Psoas muscle (tissue), 8 donors: Measurements from ENCODE around the gene MTMR4. TPM values are rescaled to one million over a fixed set of nuclear protein-coding genes. Genes with fewer than 3 reads are reported as not detected.
A peak's percentile ranks its signal among the peaks of the same experiment; 100 is the strongest.

Source experiments
- ATAC-seq, 4 donors: fragments of 200-7000 bp; cut with Tn5 transposase; one replicate each; pipeline ENCODE4 v1.9.1; 2020; ENCODE audit warnings: moderate library complexity in 3 of 4, mild to moderate bottlenecking in 2 of 4
- DNase-seq, 2 donors: peaks; one replicate each; pipeline ENCODE4 v3.0.0-alpha.2; 2020
- H3K27ac ChIP-seq: fragments of 200-600 bp; one replicate; pipeline ENCODE4 v1.8.0; 2022
- H3K27me3 ChIP-seq, 3 donors: fragments of 200-600 bp in 1 of 3; one replicate each; pipeline versions ENCODE4 v1.6.1 to v1.8.0; 2013 to 2022; ENCODE audit warnings: low read length in 2 of 3, mild to moderate bottlenecking in 2 of 3, moderate library complexity in 1 of 3; ENCODE audit not compliant: insufficient read depth in 3 of 3
- H3K36me3 ChIP-seq, 2 donors: fragments of 200-600 bp in 1 of 2; one replicate each; pipeline versions ENCODE4 v1.6.1 to v1.8.0; 2013 to 2022; ENCODE audit warnings: low read depth in 1 of 2, mild to moderate bottlenecking in 1 of 2, moderate library complexity in 1 of 2; ENCODE audit not compliant: insufficient read depth in 1 of 2
- H3K4me1 ChIP-seq: fragments of 200-600 bp; one replicate; pipeline ENCODE4 v1.8.0; 2022
- H3K4me3 ChIP-seq: fragments of 200-600 bp; one replicate; pipeline ENCODE4 v1.8.0; 2022; ENCODE audit warnings: mild to moderate bottlenecking
- H3K9me3 ChIP-seq: fragments of 200-600 bp; one replicate; pipeline ENCODE4 v1.8.0; 2022
- WGBS, 3 donors: extraction: QIAGEN DNeasy Blood & Tissue Kit; methylation state at CpG; one replicate each; pipeline versions ENCODE4 v1.1.6 to v1.1.7; 2013; 5-methylcytosine and 5-hydroxymethylcytosine counted together
- intact Hi-C, 2 donors: fragments of 100-400 bp; cut with DNase I; formaldehyde crosslinking; loops; one replicate each; pipeline versions ENCODE4 v1.11.0 to v1.14.2; 2022
- polyA plus RNA-seq, 3 donors: library from polyadenylated mRNA; stranded (reverse); fragments of 200-250 nt; gene quantifications; one replicate each; pipeline ENCODE4 v1.2.3, GENCODE V29; 2013
- total RNA-seq, 4 donors: library from RNA; stranded (reverse); fragmentation: NEBNext Ultra II Directional in 2 of 4; extraction: Animal tissue kit (Norgen Biotek cat#: 25700) in 2 of 4; gene quantifications; one replicate each; pipeline versions ENCODE4 v1.2.1 to v1.2.4, GENCODE V29; 2021 to 2023
- TF ChIP-seq, protein P1 (sequence below): fragments of 200-600 bp; IDR thresholded peaks from one replicate; pipeline ENCODE4 v1.8.0; 2022; ENCODE audit warnings: antibody characterized with exemption
- donor health status: healthy with polysubstance abuse.
- donor health status: DM: no; HTN: no; CAD: no; lungs with moderate emphysema.
- donor health status: Bipolar disorder and iron deficiency.
- donor health status: healthy.
- donor health status: DM: yes; HTN: yes; CAD: no.
- donor health status: DM: no; HTN: no; CAD: no.
- donor health status: DM: no; HTN: no; CAD: no.
- donor health status: DM: yes; HTN: yes; CAD: no.

MTMR4 gene
- total and polyA plus RNA-seq, 7 donors: 2.4 to 11.2 (median 7.7) TPM

DNA sequence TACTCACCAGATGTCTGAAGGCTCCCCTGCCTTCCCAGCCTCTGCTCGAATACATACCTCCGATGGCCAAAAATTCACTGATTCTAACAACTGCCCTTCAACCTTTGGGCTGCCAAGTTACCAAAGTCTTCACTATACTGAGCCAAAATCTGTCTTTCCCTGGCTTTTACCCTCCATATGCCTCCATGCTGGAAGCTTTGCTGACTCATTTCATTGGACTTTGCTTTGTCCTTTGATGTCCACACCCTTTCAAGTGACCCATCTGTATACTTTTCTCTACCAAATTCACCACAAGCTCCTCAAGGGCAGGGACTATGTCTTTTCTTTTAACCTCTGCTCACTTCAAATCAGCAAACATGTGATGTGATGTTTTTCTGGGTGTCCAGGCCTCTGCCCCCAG lies 21.0 kb upstream of the MTMR4 start:
- intact Hi-C loops: no loop called here
- peaks cover 6% of the 10 kb centered on the region for H3K4me1 ChIP-seq

DNA sequence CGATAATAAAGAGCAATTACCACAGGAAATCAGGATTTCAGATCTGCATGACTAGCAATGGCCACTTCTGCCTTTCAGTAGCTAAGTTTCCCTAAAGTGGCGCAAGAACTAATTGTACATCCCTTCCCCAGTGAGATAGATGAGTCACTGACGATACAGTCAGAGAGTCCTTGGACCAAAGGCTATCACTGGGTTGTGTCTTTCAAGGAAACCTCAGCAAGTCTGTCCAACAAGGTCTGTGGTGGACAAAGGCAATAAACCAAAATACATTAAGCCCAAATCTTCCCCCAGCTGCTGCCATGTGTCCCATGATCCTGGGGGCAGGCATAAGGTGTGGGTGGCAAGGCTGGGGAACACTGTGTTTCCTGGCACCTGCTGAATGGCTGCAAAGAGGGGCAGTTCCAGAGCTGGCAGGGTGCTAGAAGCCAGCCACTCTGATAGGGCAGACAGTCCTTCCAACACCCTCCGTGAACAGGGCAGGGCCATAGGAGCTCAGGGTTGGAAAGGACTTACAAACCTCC lies 20.5 kb upstream of the MTMR4 start:
- intact Hi-C loops: no loop called here
- H3K9me3 ChIP-seq: no peaks in the 10 kb centered on the region
- TF ChIP-seq, protein P1, sequence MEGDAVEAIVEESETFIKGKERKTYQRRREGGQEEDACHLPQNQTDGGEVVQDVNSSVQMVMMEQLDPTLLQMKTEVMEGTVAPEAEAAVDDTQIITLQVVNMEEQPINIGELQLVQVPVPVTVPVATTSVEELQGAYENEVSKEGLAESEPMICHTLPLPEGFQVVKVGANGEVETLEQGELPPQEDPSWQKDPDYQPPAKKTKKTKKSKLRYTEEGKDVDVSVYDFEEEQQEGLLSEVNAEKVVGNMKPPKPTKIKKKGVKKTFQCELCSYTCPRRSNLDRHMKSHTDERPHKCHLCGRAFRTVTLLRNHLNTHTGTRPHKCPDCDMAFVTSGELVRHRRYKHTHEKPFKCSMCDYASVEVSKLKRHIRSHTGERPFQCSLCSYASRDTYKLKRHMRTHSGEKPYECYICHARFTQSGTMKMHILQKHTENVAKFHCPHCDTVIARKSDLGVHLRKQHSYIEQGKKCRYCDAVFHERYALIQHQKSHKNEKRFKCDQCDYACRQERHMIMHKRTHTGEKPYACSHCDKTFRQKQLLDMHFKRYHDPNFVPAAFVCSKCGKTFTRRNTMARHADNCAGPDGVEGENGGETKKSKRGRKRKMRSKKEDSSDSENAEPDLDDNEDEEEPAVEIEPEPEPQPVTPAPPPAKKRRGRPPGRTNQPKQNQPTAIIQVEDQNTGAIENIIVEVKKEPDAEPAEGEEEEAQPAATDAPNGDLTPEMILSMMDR: no peak
- no peak overlapping the region for H3K4me3 ChIP-seq
- no peak for DNase-seq
- ATAC-seq: no peak
- H3K27ac ChIP-seq: no peak overlapping the region
- no peaks in the 10 kb centered on the region for H3K36me3 ChIP-seq
- 66 to 82% (median 66%) methylated on average over 4 of the region's 4 CpGs for WGBS, 3 donors
- peaks cover 6% of the 10 kb centered on the region for H3K4me1 ChIP-seq
- H3K27me3 ChIP-seq: no peaks in the 10 kb centered on the region

More for the DNA sequence above, 21.0 kb upstream of the MTMR4 start:
- Histone ChIP-seq H3K36me3 (no peaks in the 10 kb centered on the region), H3K4me3 (no peak overlapping the region), H3K27me3 (no peaks in the 10 kb centered on the region), H3K9me3 (no peaks in the 10 kb centered on the region), H3K27ac (no peak overlapping the region)
- 24 to 58% (median 44%) methylated on average over 2 of the region's 2 CpGs for WGBS, 3 donors
- ATAC-seq (no peak), DNase-seq (no peak)
- TF ChIP-seq, protein P1: no peak

DNA sequence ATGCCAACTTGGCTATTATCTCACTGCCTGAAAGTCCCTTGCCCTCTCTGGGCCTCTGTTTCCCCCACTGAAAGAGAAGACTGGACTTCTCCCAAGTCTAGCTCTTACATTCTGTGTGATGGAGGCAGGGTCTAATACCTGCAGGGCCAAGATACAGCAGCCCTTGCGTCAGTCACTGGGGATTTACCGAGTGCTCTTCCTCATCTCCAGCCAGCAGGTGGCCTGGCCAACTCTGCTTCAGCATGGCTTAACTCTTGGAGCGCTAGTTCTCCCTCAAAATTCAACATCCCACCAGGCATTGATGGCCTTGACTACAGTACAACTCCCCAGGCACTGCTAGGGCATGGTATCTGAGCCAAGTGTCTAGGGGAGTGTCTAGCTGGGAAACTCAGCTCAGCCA lies 19.9 kb upstream of the MTMR4 start:
- no peaks in the 10 kb centered on the region for H3K36me3 ChIP-seq
- DNase-seq: no peak
- no peak overlapping the region for H3K4me3 ChIP-seq
- TF ChIP-seq, protein P1: no peak
- H3K27me3 ChIP-seq: no peaks in the 10 kb centered on the region
- no peak for ATAC-seq
- peaks cover 6% of the 10 kb centered on the region for H3K4me1 ChIP-seq
- WGBS, 3 donors: 41 to 77% (median 64%) methylated on average over 3 of the region's 3 CpGs
- H3K9me3 ChIP-seq: no peaks in the 10 kb centered on the region
- intact Hi-C loops: no loop called here
- no peak overlapping the region for H3K27ac ChIP-seq

DNA sequence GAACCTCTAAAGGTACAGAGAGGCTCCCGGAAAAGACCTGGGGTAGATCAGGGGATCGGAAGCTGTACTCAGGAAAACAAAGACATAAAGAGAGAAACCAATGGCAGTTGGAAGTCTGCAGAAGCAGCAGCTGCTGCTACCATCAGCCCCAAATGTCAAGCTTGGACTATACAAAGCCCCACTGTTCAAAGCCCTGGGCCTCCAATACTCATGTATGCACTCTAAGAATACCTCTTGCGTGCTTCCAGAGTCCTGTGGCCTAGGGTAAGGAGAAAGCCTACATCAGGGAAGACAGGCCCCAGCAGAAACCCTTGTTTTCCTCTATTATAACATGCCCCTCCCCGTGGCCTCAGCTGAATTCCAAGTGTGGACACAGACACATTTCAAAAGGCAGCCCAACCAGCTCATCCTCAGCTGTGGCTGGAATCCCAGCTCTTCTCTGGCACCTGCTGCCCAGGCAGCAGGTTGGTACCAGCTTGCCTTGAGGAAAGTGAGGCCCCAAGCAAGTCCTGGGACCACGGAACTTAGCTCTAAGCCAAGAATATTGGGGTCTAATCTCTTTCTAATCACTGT lies 19.3 kb upstream of the MTMR4 start:
- 69 to 82% (median 78%) methylated on average over 5 of the region's 5 CpGs for WGBS, 3 donors
- Histone ChIP-seq H3K27ac (no peak overlapping the region), H3K27me3 (no peaks in the 10 kb centered on the region), H3K9me3 (no peaks in the 10 kb centered on the region), H3K36me3 (no peaks in the 10 kb centered on the region), H3K4me1 (peaks cover 6% of the 10 kb centered on the region), H3K4me3 (no peak overlapping the region)
- DNase-seq: no peak
- TF ChIP-seq, protein P1: no peak
- no peak for ATAC-seq
- intact Hi-C loops: no loop called here

DNA sequence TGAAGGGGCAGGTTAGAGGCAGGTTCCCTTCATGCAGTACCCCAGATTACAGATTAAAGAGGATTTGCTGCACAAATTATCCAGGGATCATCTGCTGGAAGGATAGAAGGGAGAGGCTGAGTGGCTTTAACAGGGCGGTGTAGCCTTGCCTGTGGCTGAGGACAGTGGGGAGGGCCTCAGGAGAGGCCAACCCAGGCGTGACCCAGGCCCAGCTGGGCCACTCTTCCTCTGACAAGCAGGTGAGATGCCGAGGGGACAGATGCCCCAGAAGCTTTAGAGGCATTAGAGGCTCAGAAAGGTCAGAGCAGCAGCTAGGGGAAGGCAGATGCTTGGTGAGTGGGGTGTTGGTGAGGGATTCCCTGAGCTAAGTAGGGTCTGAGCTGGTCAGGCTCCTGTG lies 18.1 kb upstream of the MTMR4 start:
- WGBS, 3 donors: 48 to 56% (median 54%) methylated on average over 3 of the region's 3 CpGs
- no peaks in the 10 kb centered on the region for H3K36me3 ChIP-seq
- peaks cover 6% of the 10 kb centered on the region for H3K4me1 ChIP-seq
- no peak for ATAC-seq
- H3K27me3 ChIP-seq: no peaks in the 10 kb centered on the region
- intact Hi-C loops: no loop called here
- TF ChIP-seq, protein P1: no peak
- DNase-seq: no peak
- peak overlapping the region; percentile 73 for H3K4me3 ChIP-seq
- no peak overlapping the region for H3K27ac ChIP-seq
- no peaks in the 10 kb centered on the region for H3K9me3 ChIP-seq
